ENCODE measurements around the gene TMEM88.
"Not testable (repeated sequence)": the region's sequence is repeated elsewhere in the genome, so short reads cannot be mapped to it uniquely, and the experiment has no call there.

Gene TMEM88

DNA sequence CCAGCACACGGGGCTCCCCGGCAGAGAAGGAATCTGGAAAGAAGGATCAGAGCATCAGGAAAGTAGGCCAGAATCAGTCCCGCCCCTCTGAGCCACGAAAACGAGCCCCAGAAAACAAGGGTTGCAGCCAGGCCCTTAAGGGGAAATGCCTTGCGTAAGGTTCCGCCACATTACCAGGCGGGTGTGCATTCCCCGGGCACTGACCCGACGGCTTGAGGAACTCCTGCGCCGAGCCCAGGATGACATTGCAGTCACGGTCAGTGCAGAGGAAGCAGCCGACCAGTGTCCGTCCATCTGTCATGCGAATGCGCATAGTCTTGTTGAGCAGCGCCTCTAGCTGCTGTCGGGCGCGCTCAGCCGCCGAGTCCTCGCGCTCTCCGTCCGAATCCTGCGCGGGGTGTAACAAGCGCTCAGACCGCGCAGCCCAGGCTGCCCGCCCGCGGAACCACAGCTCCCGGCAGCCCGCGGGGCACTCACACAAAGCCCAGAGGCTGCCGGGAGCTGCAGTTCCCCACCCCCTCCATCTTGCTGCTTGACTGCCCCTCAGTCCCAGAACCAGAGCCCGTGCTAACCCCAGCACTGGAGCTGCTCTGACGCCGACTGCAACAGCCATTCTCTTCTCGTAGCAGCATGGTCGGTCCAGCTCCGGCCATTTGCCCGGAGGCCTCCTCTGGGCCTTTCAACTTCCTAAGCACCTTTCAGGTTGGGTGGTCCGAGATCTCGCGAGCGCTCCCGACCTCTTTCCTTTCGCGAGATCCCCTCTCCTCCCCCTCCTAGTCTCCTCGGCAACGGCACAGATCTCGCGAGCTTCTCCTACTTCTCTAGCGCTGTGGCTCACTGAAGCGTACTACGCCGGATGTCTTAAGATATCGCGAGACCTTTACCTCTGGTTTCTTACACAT lies 2.2 kb downstream of the TMEM88 start, which contains the start of gene NAA38:
NAA38 (minus strand) TSS at position 749 of the 902 bp plus-strand sequence; CDS start at position 653, 96 bp downstream.
- peak; percentile 92 for DNase-seq

GRCh38 chr17:7857713-7858521 lies 3.1 kb downstream of the TMEM88 start, which contains the start of gene CYB5D1:
CYB5D1 (plus strand) TSS chr17:7858003; CDS start chr17:7858135, 132 bp downstream.
- DNase-seq: peak; percentile 86

GRCh38 chr17:7858522-7858810 lies 3.6 kb downstream of the TMEM88 start:
- DNase-seq: peak; percentile 58

DNA sequence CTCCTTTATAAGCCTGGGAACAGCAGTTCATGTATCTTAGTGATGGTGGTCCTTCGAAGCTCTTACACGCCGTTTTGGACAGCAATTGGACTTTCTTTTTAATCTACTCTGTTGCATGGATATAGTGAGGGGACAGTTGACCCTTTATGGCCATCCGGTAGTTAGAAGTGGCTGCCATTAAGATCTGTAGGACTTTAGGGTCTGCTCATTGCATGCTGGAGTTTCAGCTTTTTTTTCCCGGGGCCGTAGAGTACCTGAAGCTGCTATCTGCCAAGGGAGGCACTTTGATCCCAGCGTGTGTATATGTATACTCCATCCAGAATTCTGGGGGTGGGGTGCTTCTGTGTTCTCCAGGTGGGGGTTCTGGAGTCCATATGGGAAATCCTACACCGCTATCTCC lies 4.2 kb downstream of the TMEM88 start:
- DNase-seq: no peak

GRCh38 chr17:7862692-7863437 lies 8.0 kb downstream of the TMEM88 start:
- peak; percentile 45 for DNase-seq

GRCh38 chr17:7864384-7864783 lies 9.5 kb downstream of the TMEM88 start:
- not testable (repeated sequence) for DNase-seq

DNA sequence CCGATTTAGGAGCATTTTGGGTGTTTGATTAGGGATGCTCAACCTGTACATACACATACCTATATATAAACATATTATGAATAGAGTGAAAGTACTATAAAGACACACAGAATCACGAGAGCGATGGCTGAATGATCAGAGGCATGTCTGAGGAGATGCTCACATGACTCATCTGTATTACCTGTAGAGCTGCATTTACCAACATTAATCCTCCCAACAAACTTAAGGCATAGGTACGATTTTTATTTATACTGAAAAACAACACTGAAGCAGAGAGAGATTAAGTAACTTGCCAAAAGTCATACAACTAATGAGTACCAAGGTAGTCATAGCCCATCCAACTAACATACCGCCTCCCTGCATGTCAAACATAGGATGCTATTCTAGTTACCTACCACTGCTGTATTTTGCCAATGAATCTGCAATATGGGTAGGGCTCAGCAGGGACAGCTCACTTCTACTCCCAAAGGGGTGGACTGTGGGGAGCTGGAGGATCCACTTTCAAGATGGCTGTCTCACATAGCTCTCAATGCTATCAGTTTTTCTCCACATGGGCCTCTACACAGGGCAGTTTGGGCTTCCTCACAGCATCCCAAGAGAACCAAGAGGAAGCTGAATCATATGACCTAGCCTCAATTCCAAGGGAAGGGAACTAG lies 10.3 kb downstream of the TMEM88 start:
- DNase-seq: no peak

GRCh38 chr17:7867881-7868329 lies 13.0 kb downstream of the TMEM88 start:
- no peak for DNase-seq

DNA sequence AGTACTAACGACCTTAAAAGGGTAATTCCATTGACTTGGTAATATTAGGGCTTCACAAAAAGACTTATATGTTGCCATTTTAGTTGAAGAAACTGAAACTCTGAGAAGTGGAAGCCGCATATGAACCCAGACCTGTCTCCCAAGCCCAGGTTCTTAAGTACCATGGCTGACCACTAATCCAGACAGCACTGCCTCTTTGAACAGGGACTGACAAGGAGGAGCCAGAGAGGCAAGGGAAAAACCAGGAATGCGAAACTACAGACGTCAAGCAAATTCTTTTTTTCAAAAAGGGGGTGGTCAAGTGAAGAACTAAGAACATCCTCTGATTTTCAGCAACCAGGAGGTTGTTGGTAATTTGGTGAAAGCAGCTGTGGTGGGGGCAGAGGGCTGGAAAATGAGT lies 18.2 kb downstream of the TMEM88 start:
- DNase-seq: no peak

GRCh38 chr17:7875804-7876370 lies 21.0 kb downstream of the TMEM88 start:
- DNase-seq: no peak

- no peak for DNase-seq
These were observed 23.4 kb downstream of the TMEM88 start for GRCh38 chr17:7878234-7878633.

DNA sequence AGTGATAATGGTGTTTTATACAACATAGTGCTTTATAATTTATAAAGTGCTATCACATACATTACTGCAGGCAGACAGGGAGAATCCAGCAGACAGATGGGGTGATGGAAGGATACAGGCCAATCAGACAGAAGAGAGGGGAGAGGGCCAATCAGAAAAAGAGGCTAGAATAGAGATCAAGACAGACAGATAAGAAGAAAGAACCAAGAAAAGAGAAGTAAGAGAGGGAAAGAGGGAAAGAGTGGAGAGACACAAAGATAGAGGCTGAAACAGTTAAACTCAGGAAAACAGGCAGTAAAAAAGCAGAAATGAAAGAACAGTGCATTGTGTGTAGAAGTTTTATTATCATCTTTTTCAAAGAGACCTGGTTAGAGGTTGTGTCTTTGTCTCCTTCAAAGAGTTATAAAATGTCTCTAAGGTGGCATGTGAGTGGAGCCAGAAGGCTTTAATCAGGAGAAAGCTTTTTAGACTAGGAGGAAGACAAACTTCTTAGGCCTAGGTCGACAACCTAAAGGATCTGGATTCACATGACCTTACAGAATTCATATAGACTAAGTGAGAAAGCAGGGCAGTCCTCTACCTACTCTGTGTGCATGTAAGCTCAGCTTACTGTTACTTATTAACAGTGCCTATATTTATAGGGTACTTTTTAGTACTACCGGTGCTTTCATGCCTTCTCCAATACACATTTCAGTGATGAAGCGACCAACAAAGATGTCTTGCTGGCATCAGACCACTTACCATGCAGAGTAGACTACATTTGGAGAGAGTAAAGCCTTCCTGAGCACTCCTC lies 25.4 kb downstream of the TMEM88 start:
- no peak for DNase-seq

DNA sequence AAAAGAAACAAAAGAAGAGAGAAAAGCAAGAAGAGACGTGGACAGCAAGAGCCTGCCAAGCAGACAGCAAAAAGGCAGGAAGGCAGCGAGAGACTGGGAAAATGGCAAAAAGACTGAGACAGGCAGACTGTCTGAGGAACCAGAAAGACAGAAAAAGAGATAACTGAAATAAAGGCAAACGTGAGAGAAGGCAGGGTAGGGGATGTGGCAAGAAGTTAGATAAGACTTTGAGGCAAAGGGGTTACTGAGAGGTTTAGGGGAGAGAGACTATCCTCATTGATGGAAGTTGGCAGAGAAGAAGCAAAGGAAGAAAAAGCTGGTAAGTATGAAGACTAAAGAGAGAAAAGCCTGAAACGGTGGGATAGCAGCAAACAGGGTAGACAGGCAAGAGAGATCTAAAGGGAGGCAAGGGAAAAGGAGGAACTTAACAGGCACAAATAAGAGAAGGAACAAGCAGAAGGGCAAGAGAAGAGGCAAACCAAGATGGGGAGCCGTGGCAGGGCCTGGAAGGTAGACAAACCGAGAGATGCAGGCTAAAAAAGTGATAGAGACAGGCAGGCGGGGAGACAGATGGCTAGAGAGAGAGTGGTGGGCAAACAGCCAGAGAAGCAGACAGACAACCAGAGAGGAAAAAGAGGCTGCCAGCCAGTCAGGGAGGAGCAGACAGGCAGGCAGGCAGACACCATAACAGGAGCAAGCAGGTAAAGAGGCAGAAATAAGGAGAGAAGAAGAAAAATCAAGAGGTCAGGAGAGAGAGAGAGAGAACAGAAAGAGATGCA lies 26.6 kb downstream of the TMEM88 start:
- DNase-seq: no peak

DNA sequence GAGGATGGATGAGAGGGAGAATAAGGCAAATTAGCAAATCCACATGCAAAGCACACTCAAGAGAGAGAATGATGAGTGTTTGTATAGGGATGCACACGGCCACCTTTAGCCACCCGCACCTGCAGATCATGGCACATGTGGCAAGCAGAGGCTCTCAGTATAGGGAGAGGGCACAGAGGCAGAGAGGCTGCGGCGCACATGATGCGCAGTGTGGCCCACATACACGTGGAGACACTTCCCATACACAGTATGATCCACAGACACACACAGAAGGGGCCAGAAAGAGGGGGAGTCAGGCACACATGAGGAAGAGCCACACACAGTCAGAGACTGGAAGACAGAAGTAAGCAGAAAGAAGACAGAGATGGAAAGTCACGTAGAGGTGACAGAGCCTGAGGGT lies 27.2 kb downstream of the TMEM88 start:
- peak; percentile 20 for DNase-seq

GRCh38 chr17:7882629-7883028 lies 27.8 kb downstream of the TMEM88 start:
- no peak for DNase-seq

DNA sequence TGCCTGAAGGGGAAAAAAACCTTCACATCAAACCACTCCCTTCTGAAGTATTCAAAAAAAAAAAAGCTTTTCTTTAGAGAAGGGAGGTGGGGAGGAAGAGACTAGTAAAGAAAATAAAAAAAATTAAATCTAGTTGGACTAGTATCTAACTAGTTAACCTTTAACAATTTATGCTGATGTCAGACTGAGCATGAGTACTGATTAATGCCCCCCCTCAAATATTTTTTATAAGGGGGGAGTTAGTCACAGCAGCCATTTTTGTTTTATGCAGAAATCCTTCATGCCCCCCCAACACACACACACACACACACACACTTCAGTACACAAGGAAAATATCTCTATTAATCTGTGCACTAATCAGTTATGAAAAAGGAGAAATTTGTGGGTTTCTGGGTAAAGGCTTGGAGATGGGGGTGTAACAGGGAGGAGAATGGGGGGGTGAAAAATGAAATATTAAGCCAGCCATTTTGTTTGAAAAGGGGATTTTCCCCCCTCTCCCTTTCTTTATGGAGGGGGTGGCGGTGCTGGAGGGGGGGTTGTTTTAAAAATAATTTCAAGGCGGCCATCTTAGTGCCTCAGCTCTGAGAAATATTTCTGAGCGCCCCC lies 29.0 kb downstream of the TMEM88 start:
- peak; percentile 53 for DNase-seq

DNA sequence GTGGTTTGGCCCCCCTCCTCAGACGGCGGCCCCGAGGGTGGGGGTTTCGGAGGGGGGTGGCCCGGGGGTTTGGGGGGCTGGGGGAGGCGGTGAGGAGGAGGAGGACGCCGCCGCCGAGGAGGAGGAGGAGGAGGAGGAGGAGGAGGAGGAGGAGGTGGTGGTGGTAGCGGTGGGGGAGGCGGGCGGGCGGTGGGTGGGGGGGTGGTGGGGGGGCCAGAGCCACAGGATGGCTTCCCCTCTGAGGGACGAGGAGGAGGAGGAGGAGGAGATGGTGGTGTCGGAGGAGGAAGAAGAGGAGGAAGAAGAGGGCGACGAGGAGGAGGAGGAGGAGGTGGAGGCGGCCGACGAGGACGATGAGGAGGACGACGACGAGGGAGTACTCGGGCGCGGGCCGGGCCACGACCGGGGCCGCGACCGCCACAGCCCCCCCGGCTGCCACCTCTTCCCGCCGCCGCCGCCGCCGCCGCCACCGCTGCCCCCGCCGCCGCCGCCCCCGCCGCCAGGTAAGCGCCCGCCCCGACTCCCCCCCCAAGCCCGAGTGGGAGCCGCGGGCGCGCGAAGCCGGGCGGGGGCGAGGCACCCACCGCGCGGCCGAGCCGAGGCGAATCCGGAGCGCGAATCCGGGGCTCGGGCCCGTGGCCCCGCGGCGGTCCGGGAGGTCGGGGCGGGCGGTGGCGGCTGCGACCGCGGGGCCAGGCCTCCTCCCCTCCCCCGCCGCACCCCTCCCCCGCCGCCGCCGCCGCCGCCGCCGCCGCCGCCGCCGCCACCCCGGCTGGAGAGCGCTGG lies 29.9 kb downstream of the TMEM88 start:
- peak; percentile 50 for DNase-seq

GRCh38 chr17:7885367-7886226 lies 30.7 kb downstream of the TMEM88 start:
- DNase-seq: peak; percentile 45
